Thoracic aorta endothelial cell (primary cell): ENCODE results near the gene TEAD2. TPM values are rescaled to one million over a fixed set of nuclear protein-coding genes. Genes with fewer than 3 reads are reported as not detected.

Experiments
- small RNA-seq: library from RNA; depleted of rRNA; stranded (forward); fragments of <200 nt; gene quantifications from one replicate; pipeline ENCODE3, GENCODE V24; 2012
- total RNA-seq: library from RNA; depleted of rRNA; stranded (reverse); fragments of >200 nt; gene quantifications from 2 replicates; pipeline ENCODE4 v1.2.3, GENCODE V29; 2012

Gene TEAD2
- total RNA-seq = 59.0 and 74.2 TPM in 2 replicates

GRCh38 chr19:49362048-49362928 lies at the start of gene TEAD2:
TSS of gene TEAD2 (minus strand) at chr19:49362416. CDS start at chr19:49360075, 2,341 bp downstream.

GRCh38 chr19:49387936-49388372 lies 25.7 kb upstream of the TEAD2 start, which contains the start of gene KASH5:
TSS of gene KASH5 (plus strand) at chr19:49388249. CDS start at chr19:49390884, 2,635 bp downstream.

GRCh38 chr19:49363268-49364082 lies 1.3 kb upstream of the TEAD2 start, which contains the start of gene DKKL1:
TSS of gene DKKL1 (plus strand) at chr19:49363877. CDS start at chr19:49363999, 122 bp downstream.

GRCh38 chr19:49335071-49335783 lies 27.0 kb downstream of the TEAD2 start, which contains the start of gene CD37:
TSS of gene CD37 (plus strand) at chr19:49335406. CDS start at chr19:49335541, 135 bp downstream.

GRCh38 chr19:49324801-49325576 lies 37.2 kb downstream of the TEAD2 start, which contains the start of gene SLC6A16:
TSS of gene SLC6A16 (minus strand) at chr19:49325191. CDS start at chr19:49311347, 13,844 bp downstream.

Small RNAs within 50 kb of the gene (small RNA-seq; reads per million reads assigned to genes)
- gene MIR4324 = not detected

Other genes starting within 250 kb of the TEAD2 start
- 0.93 and 1.1 TPM in 2 replicates for gene LIN7B, start 248.0 kb downstream of the TEAD2 start, total RNA-seq
- gene C19orf73, start 243.3 kb downstream of the TEAD2 start, total RNA-seq = 0.80 and 0.93 TPM in 2 replicates
- gene PPFIA3, start 242.9 kb downstream of the TEAD2 start, total RNA-seq = 1.7 and 3.2 TPM in 2 replicates
- gene HRC, start 207.0 kb downstream of the TEAD2 start, total RNA-seq = not detected in 2 replicates
- 14.1 and 16.5 TPM in 2 replicates for gene TRPM4, start 204.6 kb downstream of the TEAD2 start, total RNA-seq
- gene SLC6A16, start 37.2 kb downstream of the TEAD2 start, total RNA-seq = 0.65 and 1.3 TPM in 2 replicates
- gene CD37, start 27.0 kb downstream of the TEAD2 start, total RNA-seq = not detected in 2 replicates
- not detected in 2 replicates for gene DKKL1, start 1.5 kb upstream of the TEAD2 start, total RNA-seq
- gene KASH5, start 25.8 kb upstream of the TEAD2 start, total RNA-seq = not detected in 2 replicates
- gene PTH2, start 61.0 kb upstream of the TEAD2 start, total RNA-seq = not detected in 2 replicates
- not detected in 2 replicates for gene GFY, start 63.0 kb upstream of the TEAD2 start, total RNA-seq
- gene SLC17A7, start 79.1 kb upstream of the TEAD2 start, total RNA-seq = under 0.01 TPM in 1 of 2 replicates, not detected in the other
- gene PIH1D1, start 89.4 kb upstream of the TEAD2 start, total RNA-seq = 51.5 and 111 TPM in 2 replicates
- gene ALDH16A1, start 90.8 kb upstream of the TEAD2 start, total RNA-seq = 28.9 and 34.8 TPM in 2 replicates
- 2.4 and 3.1 TPM in 2 replicates for gene FLT3LG, start 111.8 kb upstream of the TEAD2 start, total RNA-seq
- 1,873 and 2,063 TPM in 2 replicates for gene RPL13A, start 125.2 kb upstream of the TEAD2 start, total RNA-seq
- gene RPS11, start 134.0 kb upstream of the TEAD2 start, total RNA-seq = 2,409 and 3,161 TPM in 2 replicates
- gene FCGRT, start 150.2 kb upstream of the TEAD2 start, total RNA-seq = 44.5 and 54.9 TPM in 2 replicates
- 119 and 136 TPM in 2 replicates for gene RCN3, start 165.6 kb upstream of the TEAD2 start, total RNA-seq
- 69.1 and 78.6 TPM in 2 replicates for gene NOSIP, start 218.1 kb upstream of the TEAD2 start, total RNA-seq
- 1.9 and 3.1 TPM in 2 replicates for gene PRRG2, start 218.9 kb upstream of the TEAD2 start, total RNA-seq
- 5.7 and 6.7 TPM in 2 replicates for gene PRR12, start 228.8 kb upstream of the TEAD2 start, total RNA-seq